B cell (primary cell): ENCODE results near the gene ISG15. TPM values are rescaled to one million over a fixed set of nuclear protein-coding genes. Genes with fewer than 3 reads are reported as not detected.

Source experiments
- ATAC-seq: fragments of 200-7000 bp; cut with Tn5 transposase; one replicate; pipeline ENCODE4 v1.10.0; 2021; ENCODE audit warnings: low read depth, mild to moderate bottlenecking, moderate number of reproducible peaks, moderate library complexity
- CTCF ChIA-PET: fragments of 350-600 bp; sonication (Branson Sonifier 250); formaldehyde crosslinking; loops from one replicate; lab custom pipeline; 2021; ENCODE audit warnings: antibody characterized with exemption, inconsistent platforms; lab: Charles Lee
- POLR2A ChIA-PET: fragments of 350-600 bp; sonication (Branson Sonifier 250); formaldehyde crosslinking; loops from one replicate; lab custom pipeline; 2021; ENCODE audit warnings: antibody characterized with exemption; lab: Charles Lee
- DNase-seq: peaks from one replicate; pipeline ENCODE4 v3.0.0; 2013
- H2AFZ ChIP-seq: 2 replicates; pipeline ENCODE4 v1.6.1; 2012; ENCODE audit warnings: mild to moderate bottlenecking, low read depth, low read length; ENCODE audit not compliant: insufficient read depth, poor library complexity, severe bottlenecking
- H3K27ac ChIP-seq, 2 donors: 1 replicate in 1 of 2; 2 replicates in 1 of 2; pipeline ENCODE4 v1.5.1; 2012 to 2013; ENCODE audit warnings: low read length in 2 of 2, mild to moderate bottlenecking in 2 of 2, moderate library complexity in 1 of 2
- H3K27me3 ChIP-seq, 4 experiments: fragments of 200-600 bp in 1 of 4; sonication (generic) in 1 of 4; replicated peaks in 1 of 4; 1 replicate in 2 of 4; 2 replicates in 2 of 4; pipeline versions ENCODE4 v1.6.1 to v1.7.0; 2013 to 2016; ENCODE audit warnings: low read length in 3 of 4, mild to moderate bottlenecking in 2 of 4, mixed read lengths in 1 of 4, moderate library complexity in 1 of 4; ENCODE audit not compliant: insufficient read depth in 4 of 4, control insufficient read depth in 3 of 4; ENCODE audit errors: control extremely low read depth in 1 of 4
- H3K36me3 ChIP-seq, 2 experiments: replicated peaks in 1 of 2; 1 replicate in 1 of 2; 2 replicates in 1 of 2; pipeline versions ENCODE4 v1.6.1 to v1.7.1; 2013; ENCODE audit warnings: low read length in 1 of 2; ENCODE audit not compliant: insufficient read depth in 2 of 2, control insufficient read depth in 1 of 2; ENCODE audit errors: control extremely low read depth in 1 of 2, extremely low read depth in 1 of 2
- H3K4me1 ChIP-seq, 2 donors: fragments of 200-600 bp in 1 of 2; sonication (generic) in 1 of 2; 1 replicate in 1 of 2; 2 replicates in 1 of 2; pipeline versions ENCODE4 v1.5.1 to v1.6.1; 2013 to 2017; ENCODE audit warnings: low read length in 2 of 2; ENCODE audit not compliant: control insufficient read depth in 2 of 2, insufficient read depth in 2 of 2
- H3K4me2 ChIP-seq: replicated peaks from 2 replicates; pipeline ENCODE3; 2012; ENCODE audit warnings: mild to moderate bottlenecking, low read depth, low read length; ENCODE audit not compliant: poor library complexity, severe bottlenecking
- H3K4me3 ChIP-seq, 5 experiments: fragments of 200-600 bp in 1 of 5; sonication (generic) in 1 of 5; 1 replicate in 3 of 5; 2 replicates in 2 of 5; pipeline versions ENCODE4 v1.5.1 to v1.7.0; 2011 to 2016; ENCODE audit warnings: low read length in 4 of 5, mild to moderate bottlenecking in 4 of 5, low read depth in 2 of 5, control low read depth in 1 of 5, moderate library complexity in 1 of 5; ENCODE audit not compliant: insufficient read depth in 1 of 5; ENCODE audit errors: control extremely low read depth in 1 of 5, extremely low read depth in 1 of 5
- H3K79me2 ChIP-seq: fragments of 200-600 bp; sonication (generic); one replicate; pipeline ENCODE4 v1.6.0; 2016; ENCODE audit warnings: low read length; ENCODE audit not compliant: control insufficient read depth, insufficient read depth
- H3K9ac ChIP-seq: fragments of 200-600 bp; sonication (generic); 2 replicates; pipeline ENCODE4 v1.6.1; 2017; ENCODE audit warnings: mild to moderate bottlenecking, low read length, moderate library complexity
- H3K9me3 ChIP-seq, 3 donors: one replicate each; pipeline versions ENCODE4 v1.6.1 to v1.7.1; 2013; ENCODE audit warnings: low read length in 2 of 3; ENCODE audit not compliant: control insufficient read depth in 2 of 3, insufficient read depth in 1 of 3; ENCODE audit errors: control extremely low read depth in 1 of 3
- H4K20me1 ChIP-seq: 2 replicates; pipeline ENCODE4 v1.6.0; 2012; ENCODE audit warnings: mild to moderate bottlenecking, low read length; ENCODE audit not compliant: insufficient read depth, control insufficient read depth, poor library complexity, severe bottlenecking
- H3K27ac Mint-ChIP-seq: one replicate; pipeline ENCODE4 v1.8.0; 2021; ENCODE audit warnings: mixed read lengths
- H3K27me3 Mint-ChIP-seq: one replicate; pipeline ENCODE4 v1.8.0; 2021; ENCODE audit warnings: mixed read lengths
- H3K4me1 Mint-ChIP-seq: one replicate; pipeline ENCODE4 v1.8.0; 2021; ENCODE audit warnings: mixed read lengths
- H3K4me3 Mint-ChIP-seq: one replicate; pipeline ENCODE4 v1.8.0; 2021; ENCODE audit warnings: mixed read lengths
- H3K9me3 Mint-ChIP-seq: one replicate; pipeline ENCODE4 v1.8.0; 2022; ENCODE audit warnings: mixed read lengths; ENCODE audit not compliant: insufficient read depth
- EZH2 ChIP-seq: IDR thresholded peaks from 2 replicates; pipeline ENCODE4 v1.6.1; 2012; ENCODE audit warnings: borderline replicate concordance, low read depth, mild to moderate bottlenecking, moderate library complexity, low read length; ENCODE audit not compliant: insufficient read depth, poor library complexity, severe bottlenecking
- WGBS: methylation state at CpG from one replicate; pipeline ENCODE4 v1.1.5; 2013; ENCODE audit warnings: missing lambda C conversion rate; ENCODE audit not compliant: insufficient coverage; 5-methylcytosine and 5-hydroxymethylcytosine counted together
- intact Hi-C: fragments of 100-400 bp; cut with micrococcal nuclease; formaldehyde crosslinking; loops from one replicate; pipeline ENCODE4 v1.10.0; 2022
- polyA plus RNA-seq: library from polyadenylated mRNA; depleted of rRNA; stranded (reverse); fragments of >200 nt; gene quantifications from 2 replicates; pipeline ENCODE4 v1.2.3, GENCODE V29; 2012
- total RNA-seq, 2 donors: library from RNA; stranded (reverse); fragments of 120-200 nt in 1 of 2; gene quantifications; 1 replicate in 1 of 2; 2 replicates in 1 of 2; pipeline versions ENCODE4 v1.2.3 to v1.2.4, GENCODE V29; 2013 to 2022
- TF ChIP-seq, protein P1 (sequence below): fragments of 200-600 bp; IDR thresholded peaks from one replicate; pipeline ENCODE4 v1.8.0; 2022; ENCODE audit warnings: antibody characterized with exemption, mild to moderate bottlenecking

The ISG15 gene
- total and polyA plus RNA-seq, 2 donors (not counting 1 experiment from before 2014, with no cell fraction given) = 28.3 to 91.4 TPM

DNA sequence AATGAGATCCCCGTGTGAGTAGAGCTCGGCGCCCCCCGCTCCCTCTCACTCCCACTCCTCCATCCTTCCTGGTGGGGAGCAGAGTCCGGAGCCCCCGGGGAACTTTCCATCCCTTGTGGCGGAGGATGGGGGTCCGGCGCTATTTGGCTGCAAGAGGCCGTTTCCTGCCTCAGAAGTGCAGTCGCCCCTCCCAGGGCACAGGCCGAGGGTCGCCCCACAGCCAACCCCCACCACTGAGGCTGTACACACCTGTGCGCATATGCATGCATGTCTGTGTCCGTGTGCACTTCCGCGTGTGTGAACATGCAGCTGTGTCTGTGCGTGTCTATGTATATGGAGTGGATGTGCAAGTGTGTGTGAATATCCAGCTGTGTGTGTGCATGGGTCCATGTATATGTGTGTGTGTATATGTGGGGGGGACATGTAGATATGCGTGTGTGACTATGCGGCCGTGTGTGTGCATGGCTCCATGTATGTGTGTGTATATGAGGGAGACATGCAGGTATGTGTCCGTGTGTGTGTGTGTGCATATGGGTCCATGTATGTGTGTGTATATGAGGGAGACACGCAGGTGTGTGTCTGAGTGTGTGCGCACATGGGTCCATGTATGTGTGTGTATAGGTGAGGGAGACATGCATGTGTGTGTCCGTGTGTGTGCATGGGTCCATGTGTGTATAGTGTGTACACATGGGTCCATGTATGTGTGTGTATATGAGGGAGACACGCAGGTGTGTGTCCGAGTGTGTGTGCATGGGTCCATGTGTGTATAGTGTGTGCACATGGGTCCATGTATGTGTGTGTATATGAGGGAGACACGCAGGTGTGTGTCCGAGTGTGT is 38.9 kb downstream of the ISG15 start:
- DNase-seq = no peak
- TF ChIP-seq EZH2 = no peak
- TF ChIP-seq, protein P1, sequence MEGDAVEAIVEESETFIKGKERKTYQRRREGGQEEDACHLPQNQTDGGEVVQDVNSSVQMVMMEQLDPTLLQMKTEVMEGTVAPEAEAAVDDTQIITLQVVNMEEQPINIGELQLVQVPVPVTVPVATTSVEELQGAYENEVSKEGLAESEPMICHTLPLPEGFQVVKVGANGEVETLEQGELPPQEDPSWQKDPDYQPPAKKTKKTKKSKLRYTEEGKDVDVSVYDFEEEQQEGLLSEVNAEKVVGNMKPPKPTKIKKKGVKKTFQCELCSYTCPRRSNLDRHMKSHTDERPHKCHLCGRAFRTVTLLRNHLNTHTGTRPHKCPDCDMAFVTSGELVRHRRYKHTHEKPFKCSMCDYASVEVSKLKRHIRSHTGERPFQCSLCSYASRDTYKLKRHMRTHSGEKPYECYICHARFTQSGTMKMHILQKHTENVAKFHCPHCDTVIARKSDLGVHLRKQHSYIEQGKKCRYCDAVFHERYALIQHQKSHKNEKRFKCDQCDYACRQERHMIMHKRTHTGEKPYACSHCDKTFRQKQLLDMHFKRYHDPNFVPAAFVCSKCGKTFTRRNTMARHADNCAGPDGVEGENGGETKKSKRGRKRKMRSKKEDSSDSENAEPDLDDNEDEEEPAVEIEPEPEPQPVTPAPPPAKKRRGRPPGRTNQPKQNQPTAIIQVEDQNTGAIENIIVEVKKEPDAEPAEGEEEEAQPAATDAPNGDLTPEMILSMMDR = no peak
- 96% methylated on average over 29 of the region's 29 CpGs for WGBS
- Mint-ChIP-seq H3K4me3 (no peak overlapping the region), H3K4me1 (peaks cover 4% of the 10 kb centered on the region), H3K27me3 (no peaks in the 10 kb centered on the region), H3K9me3 (no peaks in the 10 kb centered on the region), H3K27ac (no peak overlapping the region)
- H3K27me3 ChIP-seq = peaks cover 0 to 4% (median 0%) of the 10 kb centered on the region in 4 experiments
- H3K4me2 ChIP-seq = no peak overlapping the region
- no peak overlapping the region for H3K27ac ChIP-seq
- no peaks in the 10 kb centered on the region for H3K36me3 ChIP-seq
- ChIA-PET CTCF (no interaction called here), POLR2A (no interaction called here)
- H3K4me1 ChIP-seq = no peaks in the 10 kb centered on the region
- H3K9ac ChIP-seq = no peak overlapping the region
- no peak overlapping the region for H3K4me3 ChIP-seq
- H3K9me3 ChIP-seq = no peaks in the 10 kb centered on the region
- H4K20me1 ChIP-seq = no peaks in the 10 kb centered on the region
- no peak for ATAC-seq
- no peak overlapping the region for H2AFZ ChIP-seq
- intact Hi-C loops = no loop called here
- no peaks in the 10 kb centered on the region for H3K79me2 ChIP-seq

DNA sequence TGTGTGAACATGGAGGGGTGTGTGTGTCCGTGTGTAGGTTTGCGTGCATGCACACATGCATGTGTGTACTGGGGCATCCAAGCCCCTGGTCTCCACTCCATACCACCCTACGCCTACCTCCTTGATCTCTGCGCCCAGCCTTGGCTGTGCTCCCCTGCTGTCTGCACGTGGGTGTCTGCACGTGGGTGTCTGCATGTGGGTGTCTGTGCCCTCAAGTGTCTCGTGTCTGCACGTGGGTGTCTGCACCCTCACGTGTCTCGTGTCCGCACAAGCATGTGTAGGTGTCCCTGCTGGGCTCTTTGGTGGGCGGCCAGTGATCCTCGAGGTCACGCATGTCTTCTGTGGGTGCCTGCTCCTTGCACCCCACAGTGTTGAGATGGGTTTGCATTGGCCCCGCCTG is 39.7 kb downstream of the ISG15 start:
- Mint-ChIP-seq H3K4me1 (peaks cover 4% of the 10 kb centered on the region), H3K27ac (no peak overlapping the region), H3K9me3 (no peaks in the 10 kb centered on the region), H3K4me3 (no peak overlapping the region), H3K27me3 (peaks cover 2% of the 10 kb centered on the region)
- DNase-seq (no peak), ATAC-seq (no peak)
- Histone ChIP-seq H3K9ac (no peak overlapping the region), H4K20me1 (no peaks in the 10 kb centered on the region), H3K27me3 (peaks cover 0 to 6% (median 0%) of the 10 kb centered on the region in 4 experiments), H2AFZ (no peak overlapping the region), H3K4me3 (no peak overlapping the region), H3K4me2 (no peak overlapping the region), H3K36me3 (no peaks in the 10 kb centered on the region), H3K4me1 (peaks cover 0 to under 1% of the 10 kb centered on the region in 2 donors), H3K27ac (no peak overlapping the region), H3K79me2 (no peaks in the 10 kb centered on the region), H3K9me3 (no peaks in the 10 kb centered on the region)
- TF ChIP-seq, protein P1 = no peak
- TF ChIP-seq EZH2 = no peak
- intact Hi-C loops = no loop called here
- CTCF ChIA-PET = no interaction called here
- POLR2A ChIA-PET = no interaction called here
- WGBS = 81% methylated on average over 12 of the region's 15 CpGs
